ENCODE results near the gene HCCS.

GRCh38 chrX:11103751-11104150, 7.4 kb upstream of the HCCS start:
- no peak for TF ChIP-seq REST (IDR thresholded peaks at IDR 0.05; ENCODE audit: insufficient read depth in 1 of 2, low read depth in 2 of 2, low read length in 2 of 2)
- no peak for TF ChIP-seq POLR2AphosphoS5 (IDR thresholded peaks at IDR 0.05; ENCODE audit: low read depth, low read length)
- no peak for TF ChIP-seq TAF1 (IDR thresholded peaks at IDR 0.05; ENCODE audit: borderline replicate concordance, insufficient read depth, low read length)
- TF ChIP-seq SIN3A (IDR thresholded peaks at IDR 0.05; ENCODE audit: borderline replicate concordance, insufficient read depth, low read length): no peak
- TF ChIP-seq FOXP2 (optimal IDR thresholded peaks at IDR 0.05; ENCODE audit: borderline replicate concordance, extremely low read depth, extremely low read length, insufficient read depth): no peak

All from PFSK-1 (cell line).